ENCODE results near the gene MLKL.
"Not testable (repeated sequence)": the region's sequence is repeated elsewhere in the genome, so short reads cannot be mapped to it uniquely, and the experiment has no call there.

Gene MLKL

DNA sequence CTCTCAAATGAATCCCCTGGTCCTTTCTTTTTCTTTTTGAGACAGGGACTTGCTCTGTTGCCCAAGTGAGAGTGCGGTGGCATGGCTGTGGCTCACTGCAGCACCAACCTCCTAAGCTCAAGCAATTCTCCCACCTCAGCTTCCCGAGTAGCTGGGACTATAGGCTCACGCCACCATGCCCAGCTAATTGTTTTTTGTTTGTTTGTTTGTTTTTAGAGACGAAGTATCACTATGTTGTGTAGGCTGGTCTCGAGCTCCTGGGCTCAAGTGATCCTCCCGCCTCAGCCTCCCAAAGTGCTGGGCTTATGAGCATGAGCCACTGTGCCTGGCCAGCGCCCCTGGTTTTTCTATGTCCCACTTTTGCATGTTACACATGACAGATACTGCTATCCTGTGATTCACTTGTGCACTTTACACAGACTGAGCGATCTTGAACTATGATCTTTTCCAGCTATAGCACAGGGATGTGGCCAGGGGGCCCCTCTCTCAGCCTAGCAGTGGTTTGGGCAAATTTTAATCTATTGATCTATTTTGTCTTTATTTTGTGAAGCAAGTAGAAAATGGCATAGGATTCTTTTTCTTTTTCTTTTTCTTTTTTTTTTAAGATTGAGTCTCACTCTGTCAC is 31.3 kb upstream of the MLKL start:
- DNase-seq, result no peak

DNA sequence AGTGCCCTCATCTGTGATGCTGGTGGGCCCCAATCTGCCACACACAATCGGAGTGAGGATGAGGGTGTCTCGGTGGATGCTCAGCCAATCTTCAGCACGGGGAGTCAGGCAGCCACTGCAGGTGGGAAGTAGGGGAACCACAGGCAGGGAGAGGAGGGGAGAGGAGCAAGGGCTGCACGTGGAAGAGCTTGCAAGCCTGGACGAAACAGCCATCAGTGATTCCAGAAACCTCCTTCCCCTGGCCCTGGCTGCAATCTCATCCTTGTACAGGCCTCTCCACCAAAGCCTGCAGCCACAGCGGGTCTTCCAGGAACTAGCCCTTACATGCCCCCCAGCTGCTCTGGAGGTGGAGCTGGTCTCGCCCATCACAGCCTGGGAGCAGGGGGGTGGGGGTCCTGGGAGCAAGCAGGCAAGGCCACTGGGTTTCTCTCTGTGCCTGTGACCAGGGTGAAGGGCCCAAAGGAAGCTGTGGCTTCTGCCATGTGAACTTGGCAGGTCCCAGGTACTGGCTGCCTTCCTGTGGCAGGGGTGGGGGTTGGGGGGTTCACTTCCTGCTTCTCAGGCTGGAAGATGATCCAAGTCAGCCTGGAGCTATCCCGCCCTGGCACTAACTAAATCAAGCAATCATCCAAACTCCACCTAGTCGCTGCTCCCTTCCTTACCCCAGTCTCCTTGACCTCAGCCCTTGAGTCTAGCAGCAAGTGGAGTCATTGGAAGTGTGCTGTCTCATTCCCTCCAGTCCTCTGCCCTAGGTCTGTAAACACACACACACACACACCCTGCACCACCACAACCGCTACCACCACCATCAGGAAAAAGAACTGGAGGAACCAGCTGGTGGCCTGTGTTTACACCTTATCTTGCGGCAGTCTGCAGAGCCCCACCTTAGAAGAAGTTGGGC is 29.4 kb upstream of the MLKL start:
- DNase-seq, result no peak

DNA sequence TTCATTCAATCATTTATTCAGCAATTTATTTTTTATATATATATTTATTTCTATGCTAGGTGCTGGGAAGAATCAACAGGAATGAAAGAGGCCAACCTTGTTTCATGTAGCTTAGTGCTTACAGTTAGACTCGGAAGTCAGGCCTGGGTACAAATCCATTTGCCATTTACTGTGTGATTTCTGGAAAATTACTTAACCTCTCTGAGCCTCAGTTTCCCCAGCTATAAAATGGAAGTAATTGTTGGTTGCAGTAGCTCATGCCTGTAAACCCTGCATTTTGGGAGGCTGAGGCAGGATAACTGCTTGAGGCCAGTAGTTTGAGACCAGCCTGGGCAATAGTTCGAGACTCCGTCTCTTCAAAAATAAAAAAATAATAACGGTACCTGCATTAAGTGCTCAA is 27.2 kb upstream of the MLKL start:
- no peak for DNase-seq

DNA sequence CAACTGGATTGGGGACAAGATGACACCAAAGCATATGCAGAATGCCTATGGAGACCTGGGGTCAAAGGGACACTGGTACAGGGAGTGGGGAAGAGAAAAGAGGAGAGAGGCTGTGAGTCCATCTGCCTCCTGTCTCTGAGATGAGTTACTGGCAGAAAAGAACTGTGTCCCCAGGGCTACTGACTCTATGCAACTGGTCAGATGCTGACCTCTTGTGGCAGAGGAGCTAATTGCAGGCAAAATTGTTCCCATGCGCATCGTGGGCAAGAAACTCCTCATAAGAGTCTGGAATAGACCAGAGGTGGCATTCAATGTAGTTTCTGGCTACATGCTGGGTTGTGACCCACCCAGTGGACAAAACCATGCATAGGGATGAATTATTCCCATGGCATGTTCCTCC is 26.1 kb upstream of the MLKL start:
- DNase-seq, result no peak

DNA sequence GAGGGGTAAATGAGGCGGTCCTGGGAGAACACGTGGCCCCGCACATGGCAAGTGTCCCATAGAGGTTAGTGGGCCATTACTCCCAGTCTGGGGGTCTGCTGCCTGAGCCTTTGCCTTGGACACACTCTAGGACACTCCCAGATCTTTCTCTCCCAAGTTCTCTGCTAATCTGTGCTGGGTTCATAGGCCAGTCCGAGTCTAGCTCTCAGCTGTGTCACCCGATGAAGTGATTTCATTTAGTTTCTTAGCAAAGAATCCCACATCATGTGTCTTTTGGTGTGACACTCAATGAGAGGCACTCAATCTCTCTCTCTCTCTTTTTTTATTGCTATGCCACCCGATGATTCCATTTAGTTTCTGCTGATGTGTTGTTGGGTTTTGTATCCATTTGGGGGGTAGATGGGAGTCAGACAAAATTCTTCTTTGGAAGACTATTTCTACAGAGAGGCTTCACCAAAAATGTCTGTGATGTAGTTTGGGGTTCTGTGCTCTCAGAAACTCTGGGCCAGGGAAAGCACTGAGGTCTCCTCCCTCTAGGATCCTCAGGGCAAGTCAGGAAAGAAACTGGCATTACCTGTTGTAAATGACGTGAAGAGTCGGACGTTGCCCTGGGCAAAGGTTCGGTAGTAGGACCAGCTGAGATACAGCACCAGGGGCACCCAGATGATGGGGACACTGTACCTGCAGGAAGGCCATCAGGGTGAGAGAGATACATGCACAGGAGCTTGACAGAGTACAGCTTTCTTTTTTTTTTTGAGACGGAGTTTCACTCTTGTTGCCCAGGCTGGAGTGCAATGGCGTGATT is 25.2 kb upstream of the MLKL start:
- no peak for DNase-seq

DNA sequence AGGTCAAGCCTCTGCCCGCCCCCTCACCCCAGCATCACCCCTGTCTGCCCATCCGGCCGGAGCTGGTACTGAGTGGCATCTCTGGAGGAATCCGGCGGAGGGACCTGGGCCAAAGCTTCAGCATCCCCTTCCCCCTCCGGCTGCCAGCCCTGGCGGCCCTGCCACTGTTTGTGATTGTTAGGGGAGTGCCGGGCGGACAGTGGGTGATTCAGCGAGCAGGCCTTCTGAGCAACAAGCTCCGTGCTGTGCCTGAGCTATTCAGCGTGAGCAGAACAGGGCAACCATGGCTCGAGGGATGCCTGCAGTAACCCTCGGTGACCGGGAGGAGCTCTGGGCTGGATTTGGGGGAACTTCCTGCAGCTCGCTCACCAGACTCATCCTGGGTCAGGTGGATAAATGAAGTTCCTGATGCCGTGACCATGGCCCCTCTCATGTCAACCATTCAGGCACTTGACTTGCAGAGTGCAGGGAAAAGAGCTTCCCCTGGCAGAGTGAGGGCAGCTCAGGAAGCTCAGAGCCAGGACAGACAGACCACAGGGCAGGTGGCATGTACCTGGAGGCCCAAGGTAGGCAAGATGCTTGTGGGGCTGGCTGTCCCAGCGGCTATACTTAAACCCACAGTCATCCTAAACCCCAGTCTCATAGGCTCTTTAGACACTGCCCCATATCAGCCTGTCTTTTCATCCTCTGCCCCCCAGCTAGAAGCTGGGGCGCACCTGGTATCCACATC is 24.3 kb upstream of the MLKL start:
- DNase-seq, result no peak

DNA sequence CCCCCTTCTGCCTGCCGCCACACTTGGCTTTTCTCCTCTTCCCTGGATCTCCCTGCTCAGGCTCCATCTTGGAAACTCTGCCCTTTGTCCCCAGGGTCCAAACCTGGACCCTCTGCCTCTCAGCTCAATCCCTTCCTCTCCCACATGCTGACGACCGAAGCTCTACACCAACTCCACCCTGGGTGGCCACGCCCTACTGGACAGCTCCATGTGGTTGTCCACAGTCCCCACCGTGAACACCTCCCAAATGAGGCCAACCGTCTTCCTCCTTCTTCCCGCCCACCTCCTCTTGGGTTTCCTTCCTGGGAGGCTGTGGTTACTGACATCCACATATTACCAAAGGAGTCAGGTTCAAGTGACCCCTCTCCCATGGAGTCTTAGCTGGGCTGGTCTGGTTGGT is 22.6 kb upstream of the MLKL start:
- no peak for DNase-seq

DNA sequence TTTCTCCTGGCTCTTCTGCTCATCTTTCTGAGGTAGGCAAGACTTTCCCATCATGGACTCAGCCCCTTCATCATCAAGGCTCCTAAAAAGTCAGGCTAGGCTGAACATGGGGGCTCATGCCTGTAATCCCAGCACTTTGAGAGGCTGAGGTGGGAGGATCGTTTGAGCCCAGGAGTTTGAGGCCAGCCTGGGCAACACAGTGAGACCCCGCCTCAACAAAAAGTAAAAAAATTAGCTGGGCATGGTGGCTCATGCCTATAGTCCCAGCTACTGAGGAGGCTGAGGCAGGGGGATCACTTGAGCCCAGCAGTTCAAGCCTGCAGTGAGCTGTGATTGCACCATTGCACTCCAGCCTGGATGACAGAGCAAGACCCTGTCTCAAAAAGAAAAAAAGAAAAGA is 21.5 kb upstream of the MLKL start:
- DNase-seq, result not testable (repeated sequence)

DNA sequence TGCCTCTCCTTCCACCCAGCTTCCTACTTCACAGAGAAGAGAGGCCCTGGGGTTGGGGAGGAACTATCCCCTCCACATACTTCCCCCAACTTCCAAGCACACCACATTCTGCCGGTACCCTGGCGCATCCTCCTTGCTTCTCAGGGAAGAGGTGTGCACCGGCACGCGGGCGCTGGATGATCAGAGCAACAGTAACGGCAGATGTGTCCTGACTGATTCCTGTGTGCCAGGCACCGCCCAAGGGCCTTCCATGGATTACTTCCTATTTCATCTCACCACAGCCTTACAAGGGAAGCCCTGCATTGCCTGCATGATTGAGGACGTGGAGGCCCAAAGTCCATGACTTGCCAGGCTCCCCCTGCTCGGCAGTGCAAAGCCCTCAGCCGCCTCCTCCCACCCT is 21.1 kb upstream of the MLKL start:
- no peak for DNase-seq

DNA sequence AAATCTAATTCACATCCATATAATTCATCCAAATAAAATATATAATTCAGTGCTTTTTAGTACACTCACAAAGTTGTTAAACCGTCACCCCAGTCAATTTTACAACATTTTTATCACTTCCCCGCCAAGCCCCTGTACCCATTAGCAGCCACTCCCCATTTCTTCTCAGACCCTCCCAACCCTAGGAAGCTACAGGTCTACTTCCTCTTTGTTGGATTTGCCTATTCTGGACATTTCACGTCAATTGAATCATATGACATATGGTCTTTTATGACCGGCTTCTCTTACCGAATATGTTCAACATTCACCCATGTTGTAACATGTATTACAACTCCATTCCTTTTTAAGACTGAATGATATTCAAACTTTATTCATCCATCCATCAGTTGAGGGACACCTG is 19.9 kb upstream of the MLKL start:
- DNase-seq, result no peak

DNA sequence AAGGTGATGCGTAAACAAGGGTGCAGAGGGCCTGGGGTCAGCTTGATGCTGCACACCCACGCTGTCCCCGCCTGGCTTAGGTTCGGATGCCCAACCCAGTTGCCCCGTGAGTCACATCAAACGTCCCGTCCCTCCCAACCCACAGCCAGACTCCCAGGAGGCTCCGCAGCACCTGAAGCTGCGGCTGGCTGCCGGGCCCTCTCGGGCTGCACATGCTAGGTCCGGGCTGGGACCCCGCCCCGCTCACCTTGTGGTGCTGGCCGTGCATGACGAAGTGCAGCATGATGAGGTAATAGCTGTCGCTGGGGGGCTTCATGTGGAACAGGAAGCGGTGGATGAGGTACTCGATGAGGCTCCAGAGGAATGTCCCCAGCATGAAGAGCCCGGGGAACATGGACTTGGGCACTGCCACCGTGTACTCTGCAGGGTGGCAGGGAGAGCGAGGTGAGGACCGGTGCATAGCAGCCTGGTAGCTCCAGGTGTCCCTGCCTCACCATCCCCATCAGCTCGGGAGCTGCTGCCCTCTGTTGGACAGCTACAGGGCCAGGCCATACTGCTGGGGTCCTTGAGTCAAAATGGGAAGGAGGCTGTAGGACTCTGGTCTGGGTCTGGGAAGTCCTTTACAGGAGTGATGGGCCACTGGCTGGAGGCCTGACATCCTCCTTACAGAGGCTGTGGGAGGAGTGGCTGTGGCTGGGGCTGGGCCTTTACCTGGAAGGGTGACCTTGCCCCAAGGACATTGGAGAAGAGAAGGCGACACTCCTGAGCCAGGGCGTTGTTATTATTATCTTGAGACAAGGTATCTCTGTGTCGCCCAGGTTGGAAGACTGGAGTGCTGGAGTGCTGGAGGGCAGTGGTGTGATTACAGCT is 18.3 kb upstream of the MLKL start:
- no peak for DNase-seq

DNA sequence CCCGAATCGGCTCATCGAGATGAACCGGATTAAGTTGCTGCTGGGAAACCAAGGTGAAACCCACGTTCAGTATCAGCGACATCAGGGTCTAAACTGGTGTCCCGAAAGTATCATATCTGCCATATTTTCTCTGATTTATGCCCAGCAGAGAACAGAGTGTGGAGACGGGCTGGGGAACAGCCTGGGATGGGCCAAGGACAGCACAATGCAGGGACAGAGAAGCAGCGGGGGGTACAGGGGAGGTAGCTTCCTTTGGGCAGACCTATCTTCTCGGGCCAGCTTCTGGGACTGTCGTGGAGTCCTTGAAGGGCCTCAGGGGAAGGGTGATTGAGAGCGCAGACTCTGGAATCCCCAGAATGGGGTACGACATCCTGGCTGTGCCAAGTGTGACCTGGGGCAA is 17.5 kb upstream of the MLKL start:
- DNase-seq, result no peak

DNA sequence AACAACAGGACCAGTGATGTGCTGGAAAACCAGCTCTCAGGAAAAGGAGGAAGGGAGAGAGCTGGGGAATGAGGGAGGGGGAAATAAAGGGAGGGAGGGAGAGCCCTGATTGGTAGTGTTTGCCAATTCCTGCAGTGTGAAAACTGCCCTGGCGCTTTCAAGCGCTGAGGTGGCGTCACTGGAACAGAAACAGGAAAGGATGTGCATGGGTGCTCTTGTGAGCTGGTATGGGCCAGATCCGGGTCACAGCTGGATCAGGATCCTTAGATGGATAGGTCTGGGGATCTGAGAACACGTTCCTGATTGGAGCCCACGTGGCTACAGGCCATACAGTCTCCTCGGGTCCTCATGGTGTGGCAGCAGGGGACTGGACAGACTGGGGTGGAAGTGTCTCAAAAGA is 16.7 kb upstream of the MLKL start:
- DNase-seq, result no peak

DNA sequence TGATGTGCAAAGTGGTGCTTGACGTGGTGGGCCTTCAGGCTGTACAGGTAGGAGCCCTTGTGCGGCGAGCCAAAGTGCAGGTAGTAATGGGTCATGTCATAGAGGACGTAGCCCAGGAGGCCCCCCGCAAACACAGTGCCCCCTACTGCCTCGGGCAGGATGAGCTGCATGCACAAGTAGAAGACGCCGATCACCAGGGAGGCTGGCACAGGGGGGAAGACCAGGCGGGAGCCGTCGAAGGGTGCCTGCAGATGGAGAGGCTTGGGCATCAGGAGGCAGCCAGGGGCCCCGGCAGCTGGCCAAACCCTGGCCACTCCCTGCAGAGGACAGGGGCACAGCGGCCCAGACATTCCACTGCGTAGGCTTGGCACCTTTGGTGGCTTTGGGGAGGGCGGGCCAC is 15.7 kb upstream of the MLKL start:
- DNase-seq, result no peak

DNA sequence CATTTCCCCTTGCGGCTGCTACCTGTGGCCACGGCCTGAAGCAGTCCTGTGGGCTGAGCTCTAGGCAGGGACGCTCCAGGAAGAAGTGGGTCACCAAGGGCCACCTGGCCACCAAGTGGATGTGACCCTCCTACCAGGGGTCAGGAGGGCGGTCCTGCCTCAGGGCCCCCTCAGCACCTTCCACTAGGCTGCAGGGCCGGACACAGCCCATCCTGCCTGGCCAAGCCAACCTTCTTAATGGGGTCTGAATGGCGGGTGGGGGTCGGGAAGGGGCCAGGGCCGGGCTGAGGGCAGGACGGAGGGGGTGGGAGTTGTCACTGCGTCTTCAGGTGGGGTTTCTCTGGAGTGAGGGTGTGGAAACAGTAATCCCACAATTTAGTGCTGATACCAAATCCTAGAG is 13.2 kb upstream of the MLKL start:
- no peak for DNase-seq

DNA sequence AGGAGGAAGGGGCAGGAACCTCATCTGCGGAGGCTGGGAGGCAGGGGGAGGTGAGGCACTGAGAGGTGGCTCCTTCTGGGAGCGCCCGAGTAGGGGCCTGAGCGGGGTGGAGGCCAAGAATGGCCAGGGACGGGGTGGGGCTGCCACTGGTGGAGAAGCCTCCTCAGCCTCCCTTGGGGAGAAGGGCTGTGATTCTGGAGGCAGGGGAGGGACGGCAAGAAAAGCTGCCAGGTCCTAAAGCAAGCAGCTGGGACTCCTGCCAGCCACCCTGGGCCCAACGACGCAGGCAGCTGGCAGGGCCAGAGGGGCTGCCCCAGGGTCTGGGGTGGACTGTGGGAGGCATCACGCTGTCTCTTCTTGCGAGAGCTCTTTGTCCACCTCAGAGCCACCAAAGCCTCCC is 12.7 kb upstream of the MLKL start:
- no peak for DNase-seq

DNA sequence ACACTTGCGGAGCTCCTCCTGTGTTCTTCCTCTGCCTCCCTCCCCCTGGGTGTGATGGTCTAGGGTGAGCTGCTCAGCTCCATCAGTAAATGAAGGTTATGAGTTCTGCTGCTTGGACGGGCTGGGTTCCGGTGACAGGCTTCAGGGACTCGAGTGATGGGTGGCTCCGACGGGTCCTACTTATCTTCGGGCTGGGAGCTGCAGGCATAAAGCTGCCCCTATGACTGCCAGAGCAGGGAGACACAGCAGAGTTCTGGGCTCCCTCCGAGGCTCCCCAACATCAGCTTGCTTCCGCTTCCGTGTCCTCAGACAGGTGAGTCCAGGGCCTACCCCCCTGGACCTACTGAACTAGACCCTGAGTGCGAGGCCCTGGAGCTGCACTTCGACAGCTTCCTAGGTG is 11.3 kb upstream of the MLKL start:
- DNase-seq, result no peak

DNA sequence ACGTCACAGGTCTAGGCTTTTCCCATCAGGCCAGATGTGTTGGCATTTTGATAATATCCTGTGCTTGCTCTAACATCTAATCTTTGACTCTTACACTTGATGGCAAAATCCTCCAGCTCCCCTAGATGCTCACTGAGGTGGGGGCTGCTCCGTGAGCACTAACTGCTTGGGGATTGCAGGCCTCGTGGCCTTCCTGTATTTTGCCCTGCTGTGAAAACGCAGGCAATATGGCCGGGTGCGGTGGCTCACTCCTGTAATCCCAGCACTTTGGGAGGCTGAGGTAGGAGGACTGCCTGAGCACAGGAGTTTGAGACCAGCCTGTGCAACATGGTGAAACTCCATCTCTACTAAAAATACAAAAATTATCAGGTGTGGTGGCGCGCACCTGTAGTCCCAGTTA is 9.7 kb upstream of the MLKL start:
- DNase-seq, result no peak

DNA sequence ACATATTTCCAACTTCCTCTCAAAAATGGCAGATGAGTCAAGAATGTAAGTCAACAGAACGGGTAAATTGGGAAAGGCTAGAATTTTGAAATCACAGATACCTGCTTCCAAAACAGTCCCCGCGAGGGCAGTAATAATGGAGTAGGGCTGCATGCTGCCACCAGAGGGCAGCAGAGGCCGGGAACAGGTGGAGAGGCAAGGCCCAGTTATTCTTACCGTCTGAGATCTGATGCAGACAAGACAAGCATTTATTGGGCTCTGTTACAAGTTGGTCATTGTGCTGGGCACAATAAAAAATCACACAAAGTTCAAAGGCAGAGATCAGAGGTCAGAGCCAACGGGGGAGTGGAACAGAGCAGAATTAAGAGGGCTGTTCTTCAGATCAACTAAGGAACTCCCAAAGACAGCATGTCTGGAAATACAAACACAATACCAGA is 8.8 kb upstream of the MLKL start:
- peak; percentile 89 for DNase-seq

DNA sequence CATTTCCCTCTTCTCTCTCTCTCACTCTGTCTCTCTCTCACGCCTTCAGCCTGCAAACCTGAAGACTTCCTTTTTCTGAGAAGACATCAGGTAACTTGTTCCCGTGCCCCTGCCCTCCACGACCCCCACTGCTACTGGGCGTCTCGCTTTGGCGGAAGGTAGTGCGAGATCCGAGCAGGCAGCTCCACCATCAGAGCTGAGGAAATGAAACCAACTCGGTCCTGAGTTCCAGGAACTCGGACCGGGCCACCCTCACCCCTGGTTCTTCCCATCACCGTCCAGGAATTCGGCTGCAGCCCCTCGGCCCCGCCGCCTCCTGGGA is 585 bp downstream of the MLKL start:
- no peak for DNase-seq

DNA sequence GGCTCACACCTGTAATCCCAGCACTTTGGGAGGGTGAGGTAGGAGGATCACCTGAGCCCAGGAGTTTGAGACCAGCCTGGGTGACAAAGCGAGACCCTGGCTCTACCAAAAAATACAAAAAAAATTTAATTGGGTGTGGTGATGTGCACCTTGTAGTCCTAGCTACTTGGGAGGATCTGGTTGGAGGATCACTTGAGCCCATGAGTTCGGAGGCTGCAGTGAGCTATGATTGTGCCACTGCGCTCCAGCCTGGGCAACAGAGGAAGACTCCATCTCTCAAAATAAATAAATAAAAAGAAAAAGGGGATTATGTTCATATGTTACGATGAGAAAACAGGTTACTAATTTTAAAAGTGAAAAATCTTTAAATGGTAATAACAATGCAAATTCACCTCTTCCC is 996 bp downstream of the MLKL start:
- DNase-seq, result no peak

DNA sequence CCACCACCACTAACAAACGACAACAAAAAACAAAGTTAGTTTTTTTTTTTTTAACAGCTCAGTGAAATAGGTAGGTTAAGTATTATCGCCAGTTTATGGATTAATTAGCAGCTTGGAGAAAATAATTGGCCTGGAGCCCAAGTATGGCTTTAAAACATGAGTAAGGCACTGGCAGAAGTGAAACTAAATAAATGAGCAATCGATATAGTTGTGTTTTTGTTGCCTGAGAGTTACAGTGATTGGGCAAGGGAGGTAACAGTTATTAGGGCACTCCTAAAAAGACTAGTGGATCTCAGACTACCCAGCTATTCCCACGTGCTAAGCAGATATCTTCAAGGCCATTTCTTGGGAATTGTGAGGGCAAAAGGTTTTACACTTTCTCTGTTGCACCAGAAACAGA is 2.4 kb downstream of the MLKL start:
- no peak for DNase-seq

Data from eye (tissue), 1 donor.